GM06990 (cell line): ENCODE measurements around the gene AMER2.
A peak's percentile ranks its signal among the peaks of the same experiment; 100 is the strongest.

ENCODE experiments used
- DNase-seq: peaks from one replicate; pipeline ENCODE4 v3.0.0-alpha.2; 2011; ENCODE audit not compliant: insufficient read length; ENCODE audit errors: extremely low read depth
- H3K27me3 ChIP-seq: replicated peaks from 2 replicates; pipeline ENCODE4 v1.6.0; 2011; ENCODE audit warnings: low read length; ENCODE audit not compliant: control insufficient read depth, insufficient read depth
- H3K36me3 ChIP-seq: 2 replicates; pipeline ENCODE4 v1.5.1; 2011; ENCODE audit warnings: low read length; ENCODE audit not compliant: control insufficient read depth, insufficient read depth
- H3K4me3 ChIP-seq: replicated peaks from 2 replicates; pipeline ENCODE4 v1.5.1; 2011; ENCODE audit warnings: low read depth, mild to moderate bottlenecking, control low read depth, low read length
- TF ChIP-seq, protein P1 (sequence below): IDR thresholded peaks from 2 replicates; pipeline ENCODE4 v1.5.1; 2011; ENCODE audit warnings: low read length, control low read depth, mild to moderate bottlenecking, inconsistent platforms; ENCODE audit not compliant: insufficient read depth, poor library complexity, severe bottlenecking

AMER2 gene

DNA sequence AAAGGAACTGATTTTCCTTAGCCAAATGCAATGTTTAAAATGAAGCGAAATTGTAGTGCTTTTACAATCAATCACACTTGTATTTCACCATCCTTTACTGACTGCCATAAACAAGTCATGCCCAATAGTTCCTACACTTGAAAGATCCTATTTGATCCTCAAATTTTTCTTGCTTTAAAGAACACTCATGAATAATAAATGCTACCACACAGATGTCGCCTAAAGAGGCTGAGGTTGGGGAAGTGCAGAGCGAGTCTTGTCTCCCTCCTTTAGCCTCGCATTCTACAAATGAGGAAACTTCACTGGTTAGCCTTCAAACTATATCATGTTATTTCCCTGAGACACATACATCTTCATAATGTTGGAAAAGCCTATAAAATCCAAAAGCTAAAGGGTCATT lies 18.7 kb upstream of the AMER2 start:
- Histone ChIP-seq H3K36me3 (no peaks in the 10 kb centered on the region), H3K4me3 (no peak overlapping the region), H3K27me3 (no peaks in the 10 kb centered on the region)
- TF ChIP-seq, protein P1, sequence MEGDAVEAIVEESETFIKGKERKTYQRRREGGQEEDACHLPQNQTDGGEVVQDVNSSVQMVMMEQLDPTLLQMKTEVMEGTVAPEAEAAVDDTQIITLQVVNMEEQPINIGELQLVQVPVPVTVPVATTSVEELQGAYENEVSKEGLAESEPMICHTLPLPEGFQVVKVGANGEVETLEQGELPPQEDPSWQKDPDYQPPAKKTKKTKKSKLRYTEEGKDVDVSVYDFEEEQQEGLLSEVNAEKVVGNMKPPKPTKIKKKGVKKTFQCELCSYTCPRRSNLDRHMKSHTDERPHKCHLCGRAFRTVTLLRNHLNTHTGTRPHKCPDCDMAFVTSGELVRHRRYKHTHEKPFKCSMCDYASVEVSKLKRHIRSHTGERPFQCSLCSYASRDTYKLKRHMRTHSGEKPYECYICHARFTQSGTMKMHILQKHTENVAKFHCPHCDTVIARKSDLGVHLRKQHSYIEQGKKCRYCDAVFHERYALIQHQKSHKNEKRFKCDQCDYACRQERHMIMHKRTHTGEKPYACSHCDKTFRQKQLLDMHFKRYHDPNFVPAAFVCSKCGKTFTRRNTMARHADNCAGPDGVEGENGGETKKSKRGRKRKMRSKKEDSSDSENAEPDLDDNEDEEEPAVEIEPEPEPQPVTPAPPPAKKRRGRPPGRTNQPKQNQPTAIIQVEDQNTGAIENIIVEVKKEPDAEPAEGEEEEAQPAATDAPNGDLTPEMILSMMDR, result no peak
- DNase-seq, result no peak

DNA sequence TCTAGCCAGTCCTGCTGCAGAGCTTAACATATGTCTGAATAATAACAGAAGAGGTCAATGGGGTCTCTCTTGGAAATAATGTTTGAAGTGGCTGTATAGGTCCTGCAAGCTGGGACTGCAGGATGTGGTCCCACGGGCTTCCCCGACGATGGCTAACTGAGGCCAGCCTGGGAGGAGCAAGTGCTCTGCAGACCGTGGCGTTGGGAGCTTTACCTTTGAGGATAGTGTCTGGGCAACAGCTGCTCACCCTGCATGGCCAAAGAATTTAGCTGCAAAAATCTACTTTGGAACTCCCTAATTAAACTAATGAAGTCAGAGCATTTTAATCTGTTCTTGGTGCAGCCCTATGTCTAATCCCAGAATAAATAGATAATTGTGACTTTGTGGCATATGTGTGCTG lies 18.2 kb upstream of the AMER2 start:
- TF ChIP-seq, protein P1, result no peak
- DNase-seq, result no peak
- Histone ChIP-seq H3K27me3 (no peaks in the 10 kb centered on the region), H3K4me3 (no peak overlapping the region), H3K36me3 (no peaks in the 10 kb centered on the region)

GRCh38 chr13:25187596-25187995 lies 15.5 kb upstream of the AMER2 start:
- no peaks in the 10 kb centered on the region for H3K27me3 ChIP-seq

DNA sequence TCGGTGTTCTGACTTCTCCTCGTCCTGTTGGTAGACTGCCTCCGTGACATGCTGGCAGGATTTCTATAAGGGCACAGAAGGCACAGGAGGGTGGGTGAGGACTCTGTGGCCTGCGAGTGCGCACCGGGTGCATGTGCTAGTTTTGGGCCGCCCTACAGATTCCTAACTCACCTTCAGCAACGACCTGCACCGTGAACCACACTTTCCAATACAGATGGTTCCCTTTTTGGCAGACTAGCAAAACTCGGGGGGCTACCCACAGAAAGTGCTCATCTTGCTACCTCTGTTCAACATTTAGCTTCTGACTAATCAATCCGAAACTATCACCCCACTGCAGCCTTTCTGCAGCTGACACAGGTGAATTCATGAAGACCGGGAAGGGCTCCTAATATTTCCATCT lies 14.1 kb upstream of the AMER2 start:
- TF ChIP-seq, protein P1, result no peak
- Histone ChIP-seq H3K4me3 (no peak overlapping the region), H3K27me3 (no peaks in the 10 kb centered on the region), H3K36me3 (no peaks in the 10 kb centered on the region)
- peak; percentile 48 for DNase-seq

More at GRCh38 chr13:25187596-25187995, 15.5 kb upstream of the AMER2 start:
- Histone ChIP-seq H3K4me3 (no peak overlapping the region), H3K36me3 (no peaks in the 10 kb centered on the region)
- DNase-seq, result no peak
- TF ChIP-seq, protein P1, result no peak

DNA sequence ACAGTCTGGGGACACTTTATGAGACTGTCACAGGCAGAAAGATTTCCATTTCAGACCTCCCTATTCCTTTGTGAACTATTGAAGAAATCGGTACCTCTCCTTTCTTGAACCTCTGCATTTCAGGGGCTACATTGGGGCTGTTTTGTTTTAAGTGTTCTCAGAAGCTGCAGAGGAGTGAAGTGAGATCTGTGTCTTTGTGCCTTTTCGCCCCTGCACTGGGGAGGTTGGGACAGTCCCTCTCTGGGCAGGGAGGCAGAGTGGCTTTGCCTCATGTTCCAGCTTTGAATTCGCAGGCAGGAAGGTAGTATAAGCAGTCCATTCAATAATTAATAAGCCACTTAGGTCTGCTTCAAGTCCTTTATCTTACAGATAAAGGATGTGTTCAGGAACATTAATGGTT lies 9.5 kb upstream of the AMER2 start:
- H3K36me3 ChIP-seq, result no peaks in the 10 kb centered on the region
- peak overlapping the region; percentile 30 for H3K4me3 ChIP-seq
- no peaks in the 10 kb centered on the region for H3K27me3 ChIP-seq
- peak; percentile 28 for DNase-seq
- TF ChIP-seq, protein P1, result no peak
